TTC549 (cell line): ENCODE results near the gene SRSF2.
"Not testable (repeated sequence)": the region's sequence is repeated elsewhere in the genome, so short reads cannot be mapped to it uniquely, and the experiment has no call there.

Experiments
- FAIRE-seq: peaks from 2 replicates; lab custom pipeline; 2012; peaks lifted over from hg19 to GRCh38; lab: Jason Lieb, UNC

The SRSF2 gene

GRCh38 chr17:76720211-76720610, 16.9 kb downstream of the SRSF2 start:
- FAIRE-seq = no peak

- no peak for FAIRE-seq
Measured at GRCh38 chr17:76718516-76718915, 18.6 kb downstream of the SRSF2 start.

GRCh38 chr17:76716839-76717215, 20.3 kb downstream of the SRSF2 start:
- no peak for FAIRE-seq

- FAIRE-seq = no peak
Measured at GRCh38 chr17:76716146-76716838, 20.8 kb downstream of the SRSF2 start.

GRCh38 chr17:76715496-76715830, 21.7 kb downstream of the SRSF2 start:
- no peak for FAIRE-seq

- no peak for FAIRE-seq
Measured at GRCh38 chr17:76714822-76715495, 22.2 kb downstream of the SRSF2 start.

GRCh38 chr17:76714336-76714735, 22.8 kb downstream of the SRSF2 start:
- FAIRE-seq = no peak

- FAIRE-seq = no peak
Measured at GRCh38 chr17:76713765-76714164, 23.4 kb downstream of the SRSF2 start.

- not testable (repeated sequence) for FAIRE-seq
Measured at GRCh38 chr17:76712321-76712720, 24.8 kb downstream of the SRSF2 start.

- no peak for FAIRE-seq
Measured at GRCh38 chr17:76710863-76711611, 26.1 kb downstream of the SRSF2 start, which contains the start of gene MXRA7. Gene MXRA7 (minus strand): TSS chr17:76710965. CDS start chr17:76710946, 19 bp downstream.

- FAIRE-seq = not testable (repeated sequence)
Measured at GRCh38 chr17:76709951-76710862, 26.9 kb downstream of the SRSF2 start.

- no peak for FAIRE-seq
Measured at GRCh38 chr17:76709077-76709950, 27.8 kb downstream of the SRSF2 start.

- no peak for FAIRE-seq
Measured at GRCh38 chr17:76707985-76708807, 28.9 kb downstream of the SRSF2 start.

GRCh38 chr17:76706817-76707216, 30.3 kb downstream of the SRSF2 start:
- no peak for FAIRE-seq

GRCh38 chr17:76704805-76705204, 32.3 kb downstream of the SRSF2 start:
- no peak for FAIRE-seq

GRCh38 chr17:76702941-76703637, 34.0 kb downstream of the SRSF2 start:
- FAIRE-seq = no peak

GRCh38 chr17:76702076-76702475, 35.1 kb downstream of the SRSF2 start:
- FAIRE-seq = no peak

- no peak for FAIRE-seq
Measured at GRCh38 chr17:76701471-76701967, 35.6 kb downstream of the SRSF2 start.
